HepG2 (cell line): ENCODE measurements around the gene BTBD3. TPM values are rescaled to one million over a fixed set of nuclear protein-coding genes. Genes with fewer than 3 reads are reported as not detected.

ENCODE experiments used
- ATAC-seq: fragments of 200-7000 bp; cut with Tn5 transposase; 3 replicates; pipeline ENCODE4 v1.9.1; 2020; ENCODE audit warnings: mild to moderate bottlenecking, moderate library complexity
- BruUV-seq: library from RNA; stranded (reverse); fragments of 400-500 nt; replicated peaks from 2 replicates; lab custom pipeline; 2021; lab: Mats Ljungman, UMichigan
- CTCF ChIA-PET: fragments of 300-600 bp; formaldehyde crosslinking; extraction: SDS; loops from one replicate; lab custom pipeline; 2021; ENCODE audit warnings: low total read pairs, inconsistent platforms, low intra/inter-chr PET ratio; lab: Yijun Ruan, JAX
- POLR2A ChIA-PET: fragments of 350-600 bp; sonication (Branson Sonifier 250); formaldehyde crosslinking; loops from one replicate; lab custom pipeline; 2020; ENCODE audit warnings: antibody characterized with exemption, inconsistent platforms; lab: Yijun Ruan, JAX
- DNase-seq: peaks from one replicate; pipeline ENCODE4 v3.0.0-alpha.2; 2015; ENCODE audit warnings: low spot score
- FAIRE-seq: peaks from 3 replicates; lab custom pipeline; 2011; peaks lifted over from hg19 to GRCh38; lab: Jason Lieb, UNC
- H2AFZ ChIP-seq: one replicate; pipeline ENCODE4 v1.6.1; 2011; ENCODE audit warnings: low read length, inconsistent platforms
- H3K27ac ChIP-seq: fragments of 300-600 bp; 3 replicates; pipeline ENCODE4 v1.8.0; 2011; ENCODE audit warnings: mixed run types, mild to moderate bottlenecking, mixed read lengths, low read length, inconsistent platforms; ENCODE audit not compliant: insufficient read depth; ENCODE audit errors: extremely low read length
- H3K27me3 ChIP-seq, 2 experiments: fragments of 200-600 bp in 1 of 2; 2 replicates in 1 of 2; 3 replicates in 1 of 2; pipeline versions ENCODE4 v1.6.0 to v1.8.0; 2011; ENCODE audit warnings: low read length in 2 of 2, mild to moderate bottlenecking in 2 of 2, moderate library complexity in 2 of 2, inconsistent platforms in 1 of 2; ENCODE audit not compliant: insufficient read depth in 2 of 2, control insufficient read depth in 1 of 2
- H3K36me3 ChIP-seq, 2 experiments: fragments of 200-600 bp in 1 of 2; replicated peaks in 1 of 2; 2 replicates in 1 of 2; 3 replicates in 1 of 2; pipeline versions ENCODE4 v1.5.1 to v1.8.0; 2011; ENCODE audit warnings: low read length in 2 of 2, inconsistent platforms in 1 of 2; ENCODE audit not compliant: insufficient read depth in 2 of 2, control insufficient read depth in 1 of 2
- H3K4me1 ChIP-seq: 2 replicates; pipeline ENCODE4 v1.5.1; 2012; ENCODE audit warnings: low read length, inconsistent platforms; ENCODE audit not compliant: insufficient read depth
- H3K4me2 ChIP-seq: 2 replicates; pipeline ENCODE4 v1.6.0; 2011; ENCODE audit warnings: low read depth, low read length, inconsistent platforms
- H3K4me3 ChIP-seq, 3 experiments: fragments of 200-600 bp in 1 of 3; sonication (generic), shearing (Covaris generic) in 1 of 3; replicated peaks in 1 of 3; 2 replicates each; pipeline ENCODE4 v1.5.1; 2011 to 2016; ENCODE audit warnings: low read length in 3 of 3, inconsistent platforms in 2 of 3, low read depth in 2 of 3, mild to moderate bottlenecking in 2 of 3, control low read depth in 1 of 3, mixed read lengths in 1 of 3; ENCODE audit not compliant: insufficient read depth in 1 of 3
- H3K79me2 ChIP-seq: one replicate; pipeline ENCODE4 v1.6.1; 2011; ENCODE audit warnings: low read length, inconsistent platforms; ENCODE audit not compliant: insufficient read depth
- H3K9ac ChIP-seq: 2 replicates; pipeline ENCODE4 v1.6.0; 2011; ENCODE audit warnings: mild to moderate bottlenecking, low read depth, low read length, inconsistent platforms; ENCODE audit not compliant: insufficient read depth
- H3K9me3 ChIP-seq: 2 replicates; pipeline ENCODE4 v1.5.1; 2012; ENCODE audit warnings: mild to moderate bottlenecking, low read length
- H4K20me1 ChIP-seq: 2 replicates; pipeline ENCODE4 v1.6.0; 2011; ENCODE audit warnings: inconsistent platforms, mild to moderate bottlenecking, low read length, moderate library complexity; ENCODE audit not compliant: insufficient read depth
- CC2D1A ChIP-seq: sonication (generic); formaldehyde crosslinking; IDR thresholded peaks from 2 replicates; pipeline ENCODE4 v1.8.1; 2023; ENCODE audit warnings: mild to moderate bottlenecking, missing genetic modification reagents
- KLF12 ChIP-seq: sonication (generic); formaldehyde crosslinking; IDR thresholded peaks from 2 replicates; pipeline ENCODE4 v1.4.0; 2020; ENCODE audit warnings: missing genetic modification reagents, borderline replicate concordance
- MTF1 ChIP-seq: sonication (generic); formaldehyde crosslinking; IDR thresholded peaks from 2 replicates; pipeline ENCODE4 v1.5.0; 2020; ENCODE audit warnings: missing genetic modification reagents
- MXD1 ChIP-seq: sonication (generic); formaldehyde crosslinking; IDR thresholded peaks from 2 replicates; pipeline ENCODE4 v1.4.0; 2020; ENCODE audit warnings: mild to moderate bottlenecking, missing genetic modification reagents
- RAD51 ChIP-seq: fragments of 450-650 bp; IDR thresholded peaks from 2 replicates; pipeline ENCODE4 v1.6.1; 2016; ENCODE audit warnings: borderline replicate concordance
- RBM39 ChIP-seq: fragments of 200-400 bp; formaldehyde crosslinking; IDR thresholded peaks from one replicate; pipeline ENCODE4 v1.6.1; 2018; ENCODE audit warnings: antibody characterized with exemption, mild to moderate bottlenecking, low read depth, low read length; ENCODE audit not compliant: poor library complexity, severe bottlenecking
- SP1 ChIP-seq, 2 experiments: fragments of 450-650 bp in 1 of 2; sonication (generic) in 1 of 2; formaldehyde crosslinking in 1 of 2; IDR thresholded peaks; 2 replicates each; pipeline versions ENCODE4 v1.4.0 to v1.6.1; 2016 to 2020; ENCODE audit warnings: missing genetic modification reagents in 1 of 2
- ZMAT3 ChIP-seq: sonication (generic); formaldehyde crosslinking; conservative IDR thresholded peaks from 2 replicates; pipeline ENCODE4 v1.7.0; 2021; ENCODE audit warnings: missing genetic modification reagents
- ZMYM4 ChIP-seq: sonication (generic); formaldehyde crosslinking; IDR thresholded peaks from 2 replicates; pipeline ENCODE4 v1.8.1; 2023; ENCODE audit warnings: mild to moderate bottlenecking, missing genetic modification reagents
- ZNF546 ChIP-seq: sonication (generic); formaldehyde crosslinking; conservative IDR thresholded peaks from 2 replicates; pipeline ENCODE4 v1.8.1; 2023; ENCODE audit warnings: mild to moderate bottlenecking, missing genetic modification reagents
- ZNF563 ChIP-seq: sonication (generic); formaldehyde crosslinking; IDR thresholded peaks from 2 replicates; pipeline ENCODE4 v1.8.0; 2022; ENCODE audit warnings: mild to moderate bottlenecking, moderate library complexity, missing genetic modification reagents
- ZNF609 ChIP-seq: sonication (generic); formaldehyde crosslinking; IDR thresholded peaks from 2 replicates; pipeline ENCODE4 v1.4.0; 2020; ENCODE audit warnings: mild to moderate bottlenecking, missing genetic modification reagents, borderline replicate concordance
- ZNF709 ChIP-seq: sonication (generic); formaldehyde crosslinking; IDR thresholded peaks from 2 replicates; pipeline ENCODE4 v1.5.0; 2020; ENCODE audit warnings: mild to moderate bottlenecking, missing genetic modification reagents
- WGBS: methylation state at CpG from one replicate; pipeline ENCODE4 v1.1.6; 2017; ENCODE audit warnings: low lambda C conversion rate; 5-methylcytosine and 5-hydroxymethylcytosine counted together
- in situ Hi-C: cut with HindIII; loops from 2 replicates; pipeline ENCODE4 v1.10.0; 2017; ENCODE audit warnings: low pct_unique_long_range_greater_than_20kb; ENCODE audit not compliant: extremely low pct_ligation_motif_present
- intact Hi-C: fragments of 100-400 bp; cut with micrococcal nuclease; formaldehyde crosslinking; loops from one replicate; pipeline ENCODE4 v1.10.0; 2022; ENCODE audit not compliant: unreplicated experiment
- polyA plus RNA-seq, 8 experiments: library from polyadenylated mRNA; depleted of rRNA in 3 of 8; stranded (reverse) in 7 of 8; unstranded in 1 of 8; fragments of >200 nt; fragmentation: Illumina TruSeq in 4 of 8; extraction: Trizol in 4 of 8; gene quantifications; 2 replicates each; pipeline versions ENCODE4 v1.2.1 to v1.2.3, GENCODE V29; 2011 to 2016; ENCODE audit warnings: low read depth in 4 of 8, missing spikeins in 1 of 8, mixed read lengths in 1 of 8; ENCODE audit not compliant: insufficient read depth in 1 of 8
- total RNA-seq, 5 experiments: library from RNA; depleted of rRNA; stranded (reverse); fragments of >200 nt; fragmentation: Illumina TruSeq; extraction: Trizol; gene quantifications; 2 replicates each; pipeline ENCODE4 v1.2.3, GENCODE V29; 2016; ENCODE audit warnings: low read depth in 1 of 5

BTBD3 gene
- total and polyA plus RNA-seq, 2 of the 13 experiments (the other 11 are each of a cell fraction or from before 2014, with no cell fraction given) = 32.2 to 41.8 TPM

- TF ChIP-seq ZNF709 (CRISPR knock-in tag) = no peak
- POLR2A ChIA-PET = no interaction called here
- Histone ChIP-seq H3K9ac (no peak overlapping the region), H3K79me2 (no peaks in the 10 kb centered on the region), H2AFZ (no peak overlapping the region), H3K4me1 (no peaks in the 10 kb centered on the region; the same call in 1 of the 2 replicates), H3K4me2 (no peak overlapping the region), H3K4me3 (no peak overlapping the region), H3K27me3 (no peaks in the 10 kb centered on the region), H3K27ac (no peak overlapping the region), H3K9me3 (peaks cover 10% of the 10 kb centered on the region; the same call in 1 of the 2 replicates), H3K36me3 (no peaks in the 10 kb centered on the region), H4K20me1 (no peaks in the 10 kb centered on the region)
- in situ Hi-C loops = no loop called here
- DNase-seq (no peak), ATAC-seq (no peak), FAIRE-seq (no peak)
- CTCF ChIA-PET = no interaction called here
- intact Hi-C loops = no loop called here
- BruUV-seq = no TSS peak
- WGBS = 35% methylated on average over 4 of the region's 4 CpGs
Measured at GRCh38 chr20:11952639-11953038, 34.9 kb downstream of the BTBD3 start.

GRCh38 chr20:11957911-11958310 is 40.2 kb downstream of the BTBD3 start:
- H3K27ac ChIP-seq = no peak overlapping the region
- no peaks in the 10 kb centered on the region for H3K79me2 ChIP-seq
- no peaks in the 10 kb centered on the region for H3K4me1 ChIP-seq
- in situ Hi-C loops = no loop called here
- peaks cover 10% of the 10 kb centered on the region; the same call in 1 of the 2 replicates for H3K9me3 ChIP-seq
- peaks cover 0 to 6% of the 10 kb centered on the region in 2 experiments; a peak in 1 of 5 replicates for H3K27me3 ChIP-seq
- BruUV-seq = no TSS peak
- H2AFZ ChIP-seq = no peak overlapping the region
- FAIRE-seq (no peak), ATAC-seq (no peak), DNase-seq (no peak)
- POLR2A ChIA-PET = no interaction called here
- no peak overlapping the region for H3K4me3 ChIP-seq
- no peak overlapping the region for H3K9ac ChIP-seq
- intact Hi-C loops = no loop called here
- H3K4me2 ChIP-seq = no peak overlapping the region
- CTCF ChIA-PET = no interaction called here
- no peak for TF ChIP-seq ZNF563
- no peak for TF ChIP-seq ZNF609 (CRISPR knock-in tag)
- TF ChIP-seq ZMYM4 (CRISPR knock-in tag) = no peak
- no peak for TF ChIP-seq KLF12 (CRISPR knock-in tag)
- no peak for TF ChIP-seq RBM39
- no peak for TF ChIP-seq MXD1 (CRISPR knock-in tag)
- no peak for TF ChIP-seq ZNF546
- TF ChIP-seq ZMAT3 (CRISPR knock-in tag) = no peak
- no peak for TF ChIP-seq RAD51
- no peak for TF ChIP-seq CC2D1A (CRISPR knock-in tag)
- TF ChIP-seq SP1 (IDR thresholded peaks at IDR 0.05) = no peak
- no peak for TF ChIP-seq SP1 (CRISPR knock-in tag; IDR thresholded peaks at IDR 0.05)
- no peak for TF ChIP-seq MTF1 (CRISPR knock-in tag)
- no peaks in the 10 kb centered on the region for H3K36me3 ChIP-seq
- no peaks in the 10 kb centered on the region for H4K20me1 ChIP-seq
